NB4 (cell line): Measurements from ENCODE around the gene TRIM39.

Experiments
- CTCF ChIP-seq: IDR thresholded peaks from one replicate; pipeline ENCODE4 v1.5.1; 2012; ENCODE audit warnings: low read depth, low read length
- MAX ChIP-seq: IDR thresholded peaks from 2 replicates; pipeline ENCODE4 v1.6.1; 2011; ENCODE audit warnings: low read depth, low read length
- MYC ChIP-seq: IDR thresholded peaks from 2 replicates; pipeline ENCODE4 v1.6.1; 2011; ENCODE audit warnings: low read depth, low read length
- POLR2A ChIP-seq: IDR thresholded peaks from 2 replicates; pipeline ENCODE4 v1.6.1; 2011; ENCODE audit warnings: mild to moderate bottlenecking; ENCODE audit not compliant: insufficient read length; ENCODE audit errors: extremely low read depth

DNA sequence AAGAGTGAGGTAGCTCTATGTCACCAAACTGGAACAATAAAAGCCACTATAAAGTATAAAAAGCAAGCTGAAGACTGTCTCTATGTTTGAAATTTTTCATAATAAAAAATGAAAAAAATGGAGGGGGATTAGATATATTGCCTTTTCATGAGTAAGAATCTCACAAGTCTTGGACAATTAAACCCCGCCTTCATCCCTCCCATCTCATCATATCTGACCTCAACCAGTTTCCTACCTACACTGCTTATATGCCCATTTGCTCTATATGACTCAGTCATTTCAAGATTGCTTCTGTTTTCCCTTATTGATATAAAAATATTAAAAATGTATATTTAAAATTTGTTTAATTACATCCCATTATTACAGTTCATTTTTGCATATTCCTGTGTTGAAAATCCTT is 2.9 kb upstream of the TRIM39 start:
- TF ChIP-seq POLR2A, result no peak
- no peak for TF ChIP-seq CTCF
- no peak for TF ChIP-seq MYC
- no peak for TF ChIP-seq MAX
